Chondrocyte (in vitro differentiated cells): ENCODE data around the gene SIRT4. TPM values are rescaled to one million over a fixed set of nuclear protein-coding genes. Genes with fewer than 3 reads are reported as not detected.
"Not testable (repeated sequence)": the region's sequence is repeated elsewhere in the genome, so short reads cannot be mapped to it uniquely, and the experiment has no call there.

Source experiments
- DNase-seq: peaks from one replicate; pipeline ENCODE4 v3.0.0; 2021; ENCODE audit warnings: mixed read lengths, low spot score
- H3K27ac Mint-ChIP-seq: one replicate; pipeline ENCODE4 v1.8.0; 2021; ENCODE audit warnings: mild to moderate bottlenecking, moderate library complexity, mixed read lengths; ENCODE audit not compliant: unreplicated experiment
- H3K27me3 Mint-ChIP-seq: 2 replicates; pipeline ENCODE4 v1.8.0; 2021; ENCODE audit warnings: low read depth, mixed read lengths
- H3K36me3 Mint-ChIP-seq: 2 replicates; pipeline ENCODE4 v1.8.0; 2021; ENCODE audit warnings: low read depth, mixed read lengths
- H3K4me1 Mint-ChIP-seq: 2 replicates; pipeline ENCODE4 v1.8.0; 2021; ENCODE audit warnings: low read depth, mild to moderate bottlenecking, mixed read lengths
- H3K4me3 Mint-ChIP-seq: one replicate; pipeline ENCODE4 v1.8.0; 2021; ENCODE audit warnings: mild to moderate bottlenecking, moderate library complexity, mixed read lengths; ENCODE audit not compliant: unreplicated experiment
- H3K9me3 Mint-ChIP-seq: 2 replicates; pipeline ENCODE4 v1.8.0; 2021; ENCODE audit warnings: low read depth, mixed read lengths
- total RNA-seq: library from RNA; stranded (reverse); gene quantifications from 3 replicates; pipeline ENCODE4 v1.2.1, GENCODE V29; 2021
- TF ChIP-seq, protein P1 (sequence below): fragments of 200-600 bp; sonication (generic); IDR thresholded peaks from 2 replicates; pipeline ENCODE4 v1.5.0; 2021; ENCODE audit warnings: antibody characterized with exemption, mild to moderate bottlenecking, moderate library complexity

The SIRT4 gene
- total RNA-seq, 1 donor from 2014 or later, result 2.4 TPM

GRCh38 chr12:120332523-120332922 is 30.4 kb downstream of the SIRT4 start:
- H3K4me1 Mint-ChIP-seq, result peaks cover 4% of the 10 kb centered on the region
- DNase-seq, result no peak
- H3K36me3 Mint-ChIP-seq, result peaks cover 3% of the 10 kb centered on the region
- H3K9me3 Mint-ChIP-seq, result peaks cover 3% of the 10 kb centered on the region
- no peak overlapping the region for H3K4me3 Mint-ChIP-seq
- H3K27me3 Mint-ChIP-seq, result no peaks in the 10 kb centered on the region
- TF ChIP-seq, protein P1, sequence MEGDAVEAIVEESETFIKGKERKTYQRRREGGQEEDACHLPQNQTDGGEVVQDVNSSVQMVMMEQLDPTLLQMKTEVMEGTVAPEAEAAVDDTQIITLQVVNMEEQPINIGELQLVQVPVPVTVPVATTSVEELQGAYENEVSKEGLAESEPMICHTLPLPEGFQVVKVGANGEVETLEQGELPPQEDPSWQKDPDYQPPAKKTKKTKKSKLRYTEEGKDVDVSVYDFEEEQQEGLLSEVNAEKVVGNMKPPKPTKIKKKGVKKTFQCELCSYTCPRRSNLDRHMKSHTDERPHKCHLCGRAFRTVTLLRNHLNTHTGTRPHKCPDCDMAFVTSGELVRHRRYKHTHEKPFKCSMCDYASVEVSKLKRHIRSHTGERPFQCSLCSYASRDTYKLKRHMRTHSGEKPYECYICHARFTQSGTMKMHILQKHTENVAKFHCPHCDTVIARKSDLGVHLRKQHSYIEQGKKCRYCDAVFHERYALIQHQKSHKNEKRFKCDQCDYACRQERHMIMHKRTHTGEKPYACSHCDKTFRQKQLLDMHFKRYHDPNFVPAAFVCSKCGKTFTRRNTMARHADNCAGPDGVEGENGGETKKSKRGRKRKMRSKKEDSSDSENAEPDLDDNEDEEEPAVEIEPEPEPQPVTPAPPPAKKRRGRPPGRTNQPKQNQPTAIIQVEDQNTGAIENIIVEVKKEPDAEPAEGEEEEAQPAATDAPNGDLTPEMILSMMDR, result no peak
- H3K27ac Mint-ChIP-seq, result no peak overlapping the region

DNA sequence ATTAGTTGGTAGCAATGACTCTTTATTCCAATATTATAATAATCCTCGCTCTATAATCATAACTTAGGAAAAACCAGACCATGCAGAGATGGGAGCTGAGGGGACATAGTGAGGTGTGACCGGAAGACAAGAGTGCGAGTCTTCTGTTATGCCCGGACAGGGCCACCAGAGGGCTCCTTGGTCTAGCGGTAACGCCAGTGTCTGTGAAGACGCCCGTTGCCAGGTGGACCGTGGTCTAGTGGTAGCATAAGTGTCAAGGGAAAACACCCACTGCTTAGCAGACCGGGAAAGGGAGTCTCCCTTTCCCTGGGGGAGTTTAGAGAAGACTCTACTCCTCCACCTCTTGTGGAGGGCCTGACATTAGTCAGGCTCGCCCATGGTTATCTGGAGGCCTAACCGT is 33.3 kb downstream of the SIRT4 start:
- not testable (repeated sequence) for H3K36me3 Mint-ChIP-seq, H3K27ac Mint-ChIP-seq, H3K4me1 Mint-ChIP-seq, H3K4me3 Mint-ChIP-seq, H3K9me3 Mint-ChIP-seq, DNase-seq, H3K27me3 Mint-ChIP-seq
- TF ChIP-seq, protein P1, result peak; percentile 84

GRCh38 chr12:120336392-120336791 is 34.3 kb downstream of the SIRT4 start:
- H3K27ac Mint-ChIP-seq, H3K9me3 Mint-ChIP-seq, H3K27me3 Mint-ChIP-seq, H3K36me3 Mint-ChIP-seq, H3K4me3 Mint-ChIP-seq, H3K4me1 Mint-ChIP-seq, DNase-seq: not testable (repeated sequence)

DNA sequence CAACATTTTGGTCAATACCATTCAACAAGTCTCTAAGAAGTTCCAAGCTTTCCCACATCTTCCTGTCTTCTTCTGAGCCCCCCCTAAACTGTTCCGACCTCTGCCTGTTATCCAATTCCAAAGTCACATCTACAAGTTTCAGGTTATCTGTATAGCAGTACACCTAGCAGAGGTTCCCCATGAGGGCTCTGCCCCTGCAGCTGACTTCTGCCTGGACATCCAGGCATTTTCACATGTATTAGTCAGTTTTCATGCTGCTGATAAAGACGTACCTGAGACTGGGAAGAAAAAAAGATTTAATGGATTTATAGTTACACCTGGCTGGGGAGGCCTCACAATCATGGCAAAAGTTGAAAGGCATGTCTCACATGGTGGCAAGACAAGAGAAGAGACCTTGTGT is 35.6 kb downstream of the SIRT4 start:
- peaks cover 1% of the 10 kb centered on the region for H3K27me3 Mint-ChIP-seq
- H3K9me3 Mint-ChIP-seq, result peaks cover 9% of the 10 kb centered on the region
- DNase-seq, result no peak
- H3K36me3 Mint-ChIP-seq, result peaks cover 3% of the 10 kb centered on the region
- no peak overlapping the region for H3K4me3 Mint-ChIP-seq
- no peak overlapping the region for H3K27ac Mint-ChIP-seq
- peaks cover 4% of the 10 kb centered on the region for H3K4me1 Mint-ChIP-seq
- TF ChIP-seq, protein P1, result no peak

DNA sequence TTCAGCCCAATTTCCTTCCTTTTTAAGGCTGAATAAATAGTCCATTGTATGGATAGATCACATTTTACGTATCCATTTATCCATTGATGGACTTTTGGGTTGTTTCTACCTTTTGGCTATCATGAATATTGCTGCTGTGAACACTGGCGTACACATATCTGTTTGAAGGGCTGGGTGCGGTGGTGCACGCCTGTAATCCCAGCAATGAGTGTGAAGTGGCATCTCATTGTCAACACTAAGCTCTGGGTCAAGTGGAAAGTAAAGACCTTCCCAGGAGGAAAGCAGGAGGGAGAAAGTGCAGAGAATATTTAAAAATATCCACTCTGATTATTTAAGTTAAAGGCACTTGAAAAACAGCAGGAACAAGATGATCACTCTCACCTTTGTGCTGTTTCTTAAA is 37.1 kb downstream of the SIRT4 start:
- H3K27me3 Mint-ChIP-seq, result peaks cover 1% of the 10 kb centered on the region
- H3K9me3 Mint-ChIP-seq, result peaks cover 9% of the 10 kb centered on the region
- TF ChIP-seq, protein P1, result no peak
- H3K36me3 Mint-ChIP-seq, result peaks cover 3% of the 10 kb centered on the region
- H3K27ac Mint-ChIP-seq, result no peak overlapping the region
- no peak overlapping the region for H3K4me3 Mint-ChIP-seq
- no peak for DNase-seq
- H3K4me1 Mint-ChIP-seq, result peaks cover 4% of the 10 kb centered on the region

DNA sequence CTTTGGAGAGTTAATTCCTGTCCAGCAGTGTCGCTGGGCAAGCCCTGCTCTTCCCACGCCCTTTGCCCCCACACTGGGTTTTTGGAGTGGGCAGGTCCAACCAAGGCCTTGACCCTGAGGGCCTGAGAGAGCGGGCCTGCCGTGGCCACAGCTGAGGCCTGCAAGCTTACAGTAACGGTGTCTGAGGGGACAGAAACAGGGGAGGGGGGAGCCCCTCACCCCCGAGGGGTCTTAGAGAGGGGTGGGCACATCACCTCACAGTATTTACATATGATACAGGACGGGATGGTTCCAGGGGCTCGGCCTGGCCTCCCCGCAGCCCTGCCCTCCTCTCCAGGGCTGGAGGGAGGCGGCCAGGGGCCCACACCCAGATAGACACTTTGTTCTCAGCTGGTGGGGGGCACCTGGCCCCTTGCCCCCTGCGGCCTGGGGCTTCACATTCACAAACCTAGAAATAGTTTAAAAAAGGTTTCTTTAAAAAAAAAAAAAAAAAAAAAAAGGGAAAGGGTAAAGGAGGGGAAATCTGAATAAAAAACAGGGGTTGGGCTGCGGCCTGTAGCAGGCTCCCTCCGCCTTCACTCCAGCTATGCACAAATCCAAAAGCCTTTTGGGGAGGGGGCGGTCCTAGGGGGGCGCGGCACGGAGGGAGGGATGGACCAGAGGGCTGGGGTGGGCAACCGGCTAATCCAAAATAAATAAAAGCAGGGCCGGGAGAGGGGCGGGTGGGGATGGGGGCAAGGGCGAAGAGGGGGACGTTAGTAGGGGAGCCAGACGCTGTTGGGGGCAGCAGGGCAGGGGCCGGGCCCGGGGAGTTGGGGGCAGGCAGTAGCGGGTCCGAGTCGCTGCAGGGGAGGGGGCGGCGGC is 40.3 kb downstream of the SIRT4 start:
- H3K27me3 Mint-ChIP-seq, result peaks cover 1% of the 10 kb centered on the region
- TF ChIP-seq, protein P1, result no peak
- no peak overlapping the region for H3K27ac Mint-ChIP-seq
- H3K4me3 Mint-ChIP-seq, result no peak overlapping the region
- peaks cover 7% of the 10 kb centered on the region for H3K9me3 Mint-ChIP-seq
- H3K36me3 Mint-ChIP-seq, result no peaks in the 10 kb centered on the region
- DNase-seq, result no peak
- no peaks in the 10 kb centered on the region for H3K4me1 Mint-ChIP-seq
